HepG2 (cell line): ENCODE results near the gene HSPA14. TPM values are rescaled to one million over a fixed set of nuclear protein-coding genes. Genes with fewer than 3 reads are reported as not detected.

Source experiments
- ATRX ChIP-seq: sonication (generic); formaldehyde crosslinking; IDR thresholded peaks from 2 replicates; pipeline ENCODE4 v1.4.0; 2020; ENCODE audit warnings: missing genetic modification reagents, borderline replicate concordance
- CBX1 ChIP-seq: IDR thresholded peaks from one replicate; pipeline ENCODE4 v1.6.1; 2016; ENCODE audit warnings: antibody characterized with exemption, low read depth
- DR1 ChIP-seq: sonication (generic); formaldehyde crosslinking; IDR thresholded peaks from 2 replicates; pipeline ENCODE4 v1.8.0; 2021; ENCODE audit warnings: mild to moderate bottlenecking, missing genetic modification reagents, inconsistent platforms
- HES4 ChIP-seq: sonication (generic); formaldehyde crosslinking; IDR thresholded peaks from 2 replicates; pipeline ENCODE4 v1.9.0; 2021; ENCODE audit warnings: mild to moderate bottlenecking, missing genetic modification reagents, borderline replicate concordance
- HOXA3 ChIP-seq: sonication (generic); formaldehyde crosslinking; IDR thresholded peaks from 2 replicates; pipeline ENCODE4 v1.5.0; 2020; ENCODE audit warnings: missing genetic modification reagents
- IKZF1 ChIP-seq: fragments of 450-650 bp; IDR thresholded peaks from 2 replicates; pipeline ENCODE4 v1.7.1; 2016
- MED13 ChIP-seq: sonication (generic); formaldehyde crosslinking; IDR thresholded peaks from 2 replicates; pipeline ENCODE4 v1.5.0; 2020; ENCODE audit warnings: missing genetic modification reagents
- RBM39 ChIP-seq: fragments of 200-400 bp; formaldehyde crosslinking; IDR thresholded peaks from one replicate; pipeline ENCODE4 v1.6.1; 2018; ENCODE audit warnings: antibody characterized with exemption, mild to moderate bottlenecking, low read depth, low read length; ENCODE audit not compliant: poor library complexity, severe bottlenecking
- SIX4 ChIP-seq: sonication (generic); formaldehyde crosslinking; IDR thresholded peaks from 2 replicates; pipeline ENCODE4 v1.4.0; 2020; ENCODE audit warnings: missing genetic modification reagents
- SMAD9 ChIP-seq: sonication (generic); formaldehyde crosslinking; IDR thresholded peaks from 2 replicates; pipeline ENCODE4 v1.5.1; 2020; ENCODE audit warnings: mild to moderate bottlenecking, missing genetic modification reagents
- SMARCC2 ChIP-seq: fragments of 450-650 bp; IDR thresholded peaks from 2 replicates; pipeline ENCODE4 v1.6.1; 2017; ENCODE audit warnings: antibody characterized with exemption, mild to moderate bottlenecking
- SMARCE1 ChIP-seq: fragments of 450-650 bp; IDR thresholded peaks from 2 replicates; pipeline ENCODE4 v1.6.1; 2017; ENCODE audit warnings: borderline replicate concordance
- ZNF30 ChIP-seq: sonication (generic); formaldehyde crosslinking; IDR thresholded peaks from 2 replicates; pipeline ENCODE4 v1.5.0; 2020; ENCODE audit warnings: mild to moderate bottlenecking, missing genetic modification reagents
- ZNF44 ChIP-seq: sonication (generic); formaldehyde crosslinking; IDR thresholded peaks from 2 replicates; pipeline ENCODE4 v1.5.1; 2020; ENCODE audit warnings: mild to moderate bottlenecking, missing genetic modification reagents
- ZNF496 ChIP-seq: sonication (generic); formaldehyde crosslinking; IDR thresholded peaks from 2 replicates; pipeline ENCODE4 v1.8.1; 2023; ENCODE audit warnings: mild to moderate bottlenecking, moderate library complexity, missing genetic modification reagents; ENCODE audit not compliant: insufficient replicate concordance
- ZNF543 ChIP-seq: sonication (generic); formaldehyde crosslinking; IDR thresholded peaks from 2 replicates; pipeline ENCODE4 v1.4.0; 2020; ENCODE audit warnings: mild to moderate bottlenecking, missing genetic modification reagents
- ZNF549 ChIP-seq: sonication (generic); formaldehyde crosslinking; IDR thresholded peaks from 2 replicates; pipeline ENCODE4 v1.5.0; 2020; ENCODE audit warnings: missing genetic modification reagents
- ZNF598 ChIP-seq: sonication (generic); formaldehyde crosslinking; IDR thresholded peaks from 2 replicates; pipeline ENCODE4 v1.5.1; 2020; ENCODE audit warnings: mild to moderate bottlenecking, missing genetic modification reagents, borderline replicate concordance
- ZNF720 ChIP-seq: sonication (generic); formaldehyde crosslinking; IDR thresholded peaks from 2 replicates; pipeline ENCODE4 v1.4.0; 2020; ENCODE audit warnings: missing genetic modification reagents
- ZNF75D ChIP-seq: sonication (generic); formaldehyde crosslinking; IDR thresholded peaks from 2 replicates; pipeline ENCODE4 v1.8.1; 2023; ENCODE audit warnings: missing genetic modification reagents, mild to moderate bottlenecking, borderline replicate concordance
- ZNF773 ChIP-seq: sonication (generic); formaldehyde crosslinking; IDR thresholded peaks from 2 replicates; pipeline ENCODE4 v1.4.0; 2020; ENCODE audit warnings: missing genetic modification reagents, borderline replicate concordance
- ZNF891 ChIP-seq: sonication (generic); formaldehyde crosslinking; IDR thresholded peaks from 2 replicates; pipeline ENCODE4 v1.5.0; 2020; ENCODE audit warnings: mild to moderate bottlenecking, missing genetic modification reagents
- polyA plus RNA-seq, 8 experiments: library from polyadenylated mRNA; depleted of rRNA in 3 of 8; stranded (reverse) in 7 of 8; unstranded in 1 of 8; fragments of >200 nt; fragmentation: Illumina TruSeq in 4 of 8; extraction: Trizol in 4 of 8; gene quantifications; 2 replicates each; pipeline versions ENCODE4 v1.2.1 to v1.2.3, GENCODE V29; 2011 to 2016; ENCODE audit warnings: low read depth in 4 of 8, missing spikeins in 1 of 8, mixed read lengths in 1 of 8; ENCODE audit not compliant: insufficient read depth in 1 of 8
- total RNA-seq, 5 experiments: library from RNA; depleted of rRNA; stranded (reverse); fragments of >200 nt; fragmentation: Illumina TruSeq; extraction: Trizol; gene quantifications; 2 replicates each; pipeline ENCODE4 v1.2.3, GENCODE V29; 2016; ENCODE audit warnings: low read depth in 1 of 5
- TF ChIP-seq, protein P1 (sequence below): sonication (generic); formaldehyde crosslinking; IDR thresholded peaks from 2 replicates; pipeline ENCODE4 v1.8.0; 2022; ENCODE audit warnings: missing genetic modification reagents, mild to moderate bottlenecking, moderate library complexity, borderline replicate concordance
- TF ChIP-seq, protein P2 (sequence below), 2 experiments: fragments of 450-650 bp in 1 of 2; sonication (generic) in 1 of 2; formaldehyde crosslinking; IDR thresholded peaks; 2 replicates each; pipeline versions ENCODE4 v1.5.0 to v1.8.0; 2020 to 2022; ENCODE audit warnings: mild to moderate bottlenecking in 1 of 2, missing genetic modification reagents in 1 of 2
- TF ChIP-seq, protein P3 (sequence below): IDR thresholded peaks from 2 replicates; pipeline ENCODE4 v1.6.1; 2018; ENCODE audit warnings: missing genetic modification reagents
- TF ChIP-seq, protein P4 (sequence below): sonication (generic); formaldehyde crosslinking; IDR thresholded peaks from 2 replicates; pipeline ENCODE4 v1.4.0; 2020; ENCODE audit warnings: missing genetic modification reagents

The HSPA14 gene
- total and polyA plus RNA-seq, 2 of the 13 experiments (the other 11 are each of a cell fraction or from before 2014, with no cell fraction given) = 10.7 to 29.8 TPM

DNA sequence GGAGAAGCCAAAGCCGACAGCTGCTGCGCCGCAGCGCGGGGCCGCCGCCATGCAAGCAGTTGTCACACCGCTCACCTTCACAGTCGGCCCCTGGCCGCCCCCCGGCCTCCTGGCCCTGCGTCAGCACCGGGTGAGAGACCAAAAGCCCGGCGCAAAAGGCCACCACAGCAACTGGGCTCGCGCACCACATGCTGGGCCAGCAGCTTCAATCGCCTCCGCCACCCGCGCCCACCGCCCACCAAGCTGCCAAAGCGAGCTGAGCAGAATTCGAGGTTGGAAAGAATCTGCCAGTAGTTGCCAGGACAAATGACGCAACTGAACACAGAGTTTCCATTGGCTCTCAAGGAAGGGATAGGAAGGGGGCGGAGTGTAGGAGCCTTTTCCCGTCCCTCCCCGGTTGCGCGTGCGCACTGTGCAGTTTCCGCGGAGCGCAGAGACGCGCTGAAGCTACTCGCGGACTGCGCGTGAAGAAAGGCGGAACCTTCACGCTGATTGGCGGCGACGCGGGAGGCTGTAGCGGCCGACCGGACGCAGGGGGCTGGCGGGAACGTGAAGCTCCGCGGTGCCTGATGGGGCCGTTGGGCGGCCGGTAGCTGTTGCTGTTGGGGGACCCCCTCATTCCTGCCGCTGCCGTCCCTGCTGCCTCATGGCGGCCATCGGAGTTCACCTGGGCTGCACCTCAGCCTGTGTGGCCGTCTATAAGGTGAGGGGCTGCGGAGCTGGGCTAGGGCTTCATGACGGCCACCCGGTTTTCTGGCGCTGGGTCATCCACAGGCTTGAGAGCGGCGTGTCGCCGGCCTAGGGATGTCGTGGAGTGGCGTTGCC, at the start of gene HSPA14, which contains the start of the genes CDNF and MSANTD7 (continued):
- TF ChIP-seq SIX4 (CRISPR knock-in tag) (no peak), IKZF1 (no peak), ATRX (CRISPR knock-in tag) (no peak), ZNF773 (no peak), ZNF44 (CRISPR knock-in tag) (no peak), HOXA3 (CRISPR knock-in tag) (peak; percentile 67; the same call in 1 of the 2 replicates), MED13 (CRISPR knock-in tag) (peak; percentile 73; the same call in 1 of the 2 replicates), ZNF496 (no peak), RBM39 (no peak), DR1 (CRISPR knock-in tag) (peak; percentile 82), ZNF30 (CRISPR knock-in tag) (no peak), ZNF720 (CRISPR knock-in tag) (no peak), ZNF598 (peak; percentile 56; the same call in 1 of the 2 replicates), SMARCE1 (no peak), ZNF75D (CRISPR knock-in tag) (no peak), SMAD9 (CRISPR knock-in tag) (peak; percentile 46; the same call in 1 of the 2 replicates), HES4 (CRISPR knock-in tag) (0 out of 2 replicates have a peak, but pooled peaks have one; percentile 23), ZNF549 (CRISPR knock-in tag) (no peak), ZNF543 (CRISPR knock-in tag) (0 out of 2 replicates have a peak, but pooled peaks have one; percentile 55), SMARCC2 (no peak), CBX1 (peak; percentile 15), ZNF891 (CRISPR knock-in tag) (0 out of 2 replicates have a peak, but pooled peaks have one; percentile 60)
- TF ChIP-seq, protein P1, sequence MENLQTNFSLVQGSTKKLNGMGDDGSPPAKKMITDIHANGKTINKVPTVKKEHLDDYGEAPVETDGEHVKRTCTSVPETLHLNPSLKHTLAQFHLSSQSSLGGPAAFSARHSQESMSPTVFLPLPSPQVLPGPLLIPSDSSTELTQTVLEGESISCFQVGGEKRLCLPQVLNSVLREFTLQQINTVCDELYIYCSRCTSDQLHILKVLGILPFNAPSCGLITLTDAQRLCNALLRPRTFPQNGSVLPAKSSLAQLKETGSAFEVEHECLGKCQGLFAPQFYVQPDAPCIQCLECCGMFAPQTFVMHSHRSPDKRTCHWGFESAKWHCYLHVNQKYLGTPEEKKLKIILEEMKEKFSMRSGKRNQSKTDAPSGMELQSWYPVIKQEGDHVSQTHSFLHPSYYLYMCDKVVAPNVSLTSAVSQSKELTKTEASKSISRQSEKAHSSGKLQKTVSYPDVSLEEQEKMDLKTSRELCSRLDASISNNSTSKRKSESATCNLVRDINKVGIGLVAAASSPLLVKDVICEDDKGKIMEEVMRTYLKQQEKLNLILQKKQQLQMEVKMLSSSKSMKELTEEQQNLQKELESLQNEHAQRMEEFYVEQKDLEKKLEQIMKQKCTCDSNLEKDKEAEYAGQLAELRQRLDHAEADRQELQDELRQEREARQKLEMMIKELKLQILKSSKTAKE (CRISPR knock-in tag) = no peak
- TF ChIP-seq, protein P2, sequence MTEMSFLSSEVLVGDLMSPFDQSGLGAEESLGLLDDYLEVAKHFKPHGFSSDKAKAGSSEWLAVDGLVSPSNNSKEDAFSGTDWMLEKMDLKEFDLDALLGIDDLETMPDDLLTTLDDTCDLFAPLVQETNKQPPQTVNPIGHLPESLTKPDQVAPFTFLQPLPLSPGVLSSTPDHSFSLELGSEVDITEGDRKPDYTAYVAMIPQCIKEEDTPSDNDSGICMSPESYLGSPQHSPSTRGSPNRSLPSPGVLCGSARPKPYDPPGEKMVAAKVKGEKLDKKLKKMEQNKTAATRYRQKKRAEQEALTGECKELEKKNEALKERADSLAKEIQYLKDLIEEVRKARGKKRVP (CRISPR knock-in tag; IDR thresholded peaks at IDR 0.05) = peak in 1 of 2 experiments; percentile 73; a peak in 2 of 4 replicates
- TF ChIP-seq, protein P3, sequence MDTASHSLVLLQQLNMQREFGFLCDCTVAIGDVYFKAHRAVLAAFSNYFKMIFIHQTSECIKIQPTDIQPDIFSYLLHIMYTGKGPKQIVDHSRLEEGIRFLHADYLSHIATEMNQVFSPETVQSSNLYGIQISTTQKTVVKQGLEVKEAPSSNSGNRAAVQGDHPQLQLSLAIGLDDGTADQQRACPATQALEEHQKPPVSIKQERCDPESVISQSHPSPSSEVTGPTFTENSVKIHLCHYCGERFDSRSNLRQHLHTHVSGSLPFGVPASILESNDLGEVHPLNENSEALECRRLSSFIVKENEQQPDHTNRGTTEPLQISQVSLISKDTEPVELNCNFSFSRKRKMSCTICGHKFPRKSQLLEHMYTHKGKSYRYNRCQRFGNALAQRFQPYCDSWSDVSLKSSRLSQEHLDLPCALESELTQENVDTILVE (CRISPR knock-in tag) = no peak
- TF ChIP-seq, protein P4, sequence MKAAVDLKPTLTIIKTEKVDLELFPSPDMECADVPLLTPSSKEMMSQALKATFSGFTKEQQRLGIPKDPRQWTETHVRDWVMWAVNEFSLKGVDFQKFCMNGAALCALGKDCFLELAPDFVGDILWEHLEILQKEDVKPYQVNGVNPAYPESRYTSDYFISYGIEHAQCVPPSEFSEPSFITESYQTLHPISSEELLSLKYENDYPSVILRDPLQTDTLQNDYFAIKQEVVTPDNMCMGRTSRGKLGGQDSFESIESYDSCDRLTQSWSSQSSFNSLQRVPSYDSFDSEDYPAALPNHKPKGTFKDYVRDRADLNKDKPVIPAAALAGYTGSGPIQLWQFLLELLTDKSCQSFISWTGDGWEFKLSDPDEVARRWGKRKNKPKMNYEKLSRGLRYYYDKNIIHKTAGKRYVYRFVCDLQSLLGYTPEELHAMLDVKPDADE (CRISPR knock-in tag) = 0 out of 2 replicates have a peak, but pooled peaks have one; percentile 72
